ENCODE results near the gene IFITM5. TPM values are rescaled to one million over a fixed set of nuclear protein-coding genes. Genes with fewer than 3 reads are reported as not detected.
"Not testable (repeated sequence)": the region's sequence is repeated elsewhere in the genome, so short reads cannot be mapped to it uniquely, and the experiment has no call there.

Gene IFITM5
- polyA plus RNA-seq, 1 donor = not detected

- no peak for DNase-seq
Observed at GRCh38 chr11:282171-282570, 17.2 kb downstream of the IFITM5 start.

DNA sequence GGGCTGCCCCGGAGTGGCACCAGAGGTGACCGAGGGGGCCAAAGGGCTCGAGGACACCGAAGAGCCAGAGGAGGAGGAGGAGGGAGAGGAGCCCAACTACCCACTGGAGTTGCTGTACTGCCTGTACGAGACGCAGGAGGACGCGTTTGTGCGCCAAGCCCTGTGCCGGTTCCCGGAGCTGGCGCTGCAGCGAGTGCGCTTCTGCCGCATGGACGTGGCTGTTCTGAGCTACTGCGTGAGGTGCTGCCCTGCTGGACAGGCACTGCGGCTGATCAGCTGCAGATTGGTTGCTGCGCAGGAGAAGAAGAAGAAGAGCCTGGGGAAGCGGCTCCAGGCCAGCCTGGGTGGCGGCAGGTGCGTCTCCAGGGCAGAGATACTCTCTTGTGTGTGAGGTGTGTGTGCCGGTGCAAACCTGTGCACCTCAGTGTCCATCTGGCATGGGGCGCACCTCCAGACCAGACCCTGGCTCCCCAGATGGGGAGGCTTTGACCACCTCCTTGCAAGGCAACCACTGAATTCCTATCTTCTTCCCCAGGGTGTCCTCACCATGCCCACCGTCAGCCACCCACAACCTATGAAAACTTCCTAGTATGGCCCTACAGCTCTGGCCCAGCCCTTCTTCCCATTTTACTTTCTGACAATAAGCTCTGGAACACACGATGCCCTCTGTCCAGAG is 17.7 kb downstream of the IFITM5 start:
- DNase-seq = no peak

DNA sequence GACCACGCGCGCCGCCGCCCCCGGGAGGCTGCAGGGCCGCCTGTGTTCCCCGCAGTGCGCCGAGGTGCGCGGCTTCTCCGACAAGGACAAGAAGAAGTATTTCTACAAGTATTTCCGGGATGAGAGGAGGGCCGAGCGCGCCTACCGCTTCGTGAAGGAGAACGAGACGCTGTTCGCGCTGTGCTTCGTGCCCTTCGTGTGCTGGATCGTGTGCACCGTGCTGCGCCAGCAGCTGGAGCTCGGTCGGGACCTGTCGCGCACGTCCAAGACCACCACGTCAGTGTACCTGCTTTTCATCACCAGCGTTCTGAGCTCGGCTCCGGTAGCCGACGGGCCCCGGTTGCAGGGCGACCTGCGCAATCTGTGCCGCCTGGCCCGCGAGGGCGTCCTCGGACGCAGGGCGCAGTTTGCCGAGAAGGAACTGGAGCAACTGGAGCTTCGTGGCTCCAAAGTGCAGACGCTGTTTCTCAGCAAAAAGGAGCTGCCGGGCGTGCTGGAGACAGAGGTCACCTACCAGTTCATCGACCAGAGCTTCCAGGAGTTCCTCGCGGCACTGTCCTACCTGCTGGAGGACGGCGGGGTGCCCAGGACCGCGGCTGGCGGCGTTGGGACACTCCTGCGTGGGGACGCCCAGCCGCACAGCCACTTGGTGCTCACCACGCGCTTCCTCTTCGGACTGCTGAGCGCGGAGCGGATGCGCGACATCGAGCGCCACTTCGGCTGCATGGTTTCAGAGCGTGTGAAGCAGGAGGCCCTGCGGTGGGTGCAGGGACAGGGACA is 18.4 kb downstream of the IFITM5 start:
- DNase-seq = no peak

- no peak for DNase-seq
Observed at GRCh38 chr11:279966-280705, 19.2 kb downstream of the IFITM5 start.

- no peak for DNase-seq
Observed at GRCh38 chr11:279040-279965, 20.0 kb downstream of the IFITM5 start.

GRCh38 chr11:278001-278951 is 21.1 kb downstream of the IFITM5 start, which contains the start of gene NLRP6:
Gene NLRP6, plus strand, starts transcription at chr11:278407. Its CDS starts 163 bp downstream, at chr11:278570.
- DNase-seq = no peak

DNA sequence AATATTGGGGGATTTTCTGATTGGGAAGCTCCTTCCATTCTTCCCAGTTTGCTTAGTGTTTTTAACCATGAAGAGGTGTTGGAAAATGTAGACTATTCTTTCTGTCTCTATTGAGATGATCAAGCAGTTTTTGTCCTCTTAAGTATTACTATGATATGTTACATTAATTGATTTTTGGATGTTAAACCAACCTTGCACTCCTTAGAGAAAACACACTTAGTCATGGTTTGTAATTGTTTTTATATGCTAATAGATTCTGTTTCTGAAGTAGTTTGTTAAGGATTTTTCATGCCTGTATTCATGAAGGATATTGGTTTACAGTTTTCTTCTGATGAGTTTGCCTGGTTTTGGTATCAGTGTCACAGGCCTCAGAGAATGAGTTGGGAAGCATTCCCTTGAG is 23.1 kb downstream of the IFITM5 start:
- DNase-seq = no peak

DNA sequence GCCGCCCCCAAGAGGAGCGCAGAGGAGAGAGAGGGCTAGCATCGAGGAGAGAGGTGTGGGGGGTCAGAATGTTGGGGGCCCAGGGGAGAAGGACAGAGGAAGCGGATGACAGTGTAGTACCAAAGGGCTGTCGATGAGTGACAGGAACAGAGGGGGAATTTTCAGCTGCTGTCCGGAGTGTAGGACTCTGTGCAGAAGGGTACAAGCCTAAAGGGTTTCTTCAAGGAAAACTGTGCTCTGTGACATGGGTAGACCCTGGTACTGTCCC is 26.5 kb downstream of the IFITM5 start:
- DNase-seq = no peak

- DNase-seq = no peak
Observed at GRCh38 chr11:272195-272930, 27.0 kb downstream of the IFITM5 start.

DNA sequence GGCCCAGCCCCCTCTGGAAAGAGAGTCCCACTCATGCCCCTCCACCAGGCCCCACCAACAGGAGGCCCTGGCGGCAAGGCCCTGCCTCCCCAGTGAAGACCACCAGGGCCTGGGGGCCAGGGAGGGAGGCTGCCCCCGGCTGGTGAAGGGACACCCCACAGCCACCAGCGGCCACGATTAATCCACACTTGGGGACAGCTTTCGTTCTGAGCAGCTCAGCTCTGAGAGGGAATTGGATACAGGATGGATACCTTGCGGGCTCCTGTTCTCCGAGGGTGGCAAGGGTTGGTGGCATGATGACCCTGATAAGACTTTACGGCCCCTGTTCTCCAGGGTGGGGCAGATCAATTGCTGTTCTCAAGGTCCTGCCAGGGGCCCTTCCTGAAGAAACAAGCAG is 28.0 kb downstream of the IFITM5 start:
- DNase-seq = no peak

DNA sequence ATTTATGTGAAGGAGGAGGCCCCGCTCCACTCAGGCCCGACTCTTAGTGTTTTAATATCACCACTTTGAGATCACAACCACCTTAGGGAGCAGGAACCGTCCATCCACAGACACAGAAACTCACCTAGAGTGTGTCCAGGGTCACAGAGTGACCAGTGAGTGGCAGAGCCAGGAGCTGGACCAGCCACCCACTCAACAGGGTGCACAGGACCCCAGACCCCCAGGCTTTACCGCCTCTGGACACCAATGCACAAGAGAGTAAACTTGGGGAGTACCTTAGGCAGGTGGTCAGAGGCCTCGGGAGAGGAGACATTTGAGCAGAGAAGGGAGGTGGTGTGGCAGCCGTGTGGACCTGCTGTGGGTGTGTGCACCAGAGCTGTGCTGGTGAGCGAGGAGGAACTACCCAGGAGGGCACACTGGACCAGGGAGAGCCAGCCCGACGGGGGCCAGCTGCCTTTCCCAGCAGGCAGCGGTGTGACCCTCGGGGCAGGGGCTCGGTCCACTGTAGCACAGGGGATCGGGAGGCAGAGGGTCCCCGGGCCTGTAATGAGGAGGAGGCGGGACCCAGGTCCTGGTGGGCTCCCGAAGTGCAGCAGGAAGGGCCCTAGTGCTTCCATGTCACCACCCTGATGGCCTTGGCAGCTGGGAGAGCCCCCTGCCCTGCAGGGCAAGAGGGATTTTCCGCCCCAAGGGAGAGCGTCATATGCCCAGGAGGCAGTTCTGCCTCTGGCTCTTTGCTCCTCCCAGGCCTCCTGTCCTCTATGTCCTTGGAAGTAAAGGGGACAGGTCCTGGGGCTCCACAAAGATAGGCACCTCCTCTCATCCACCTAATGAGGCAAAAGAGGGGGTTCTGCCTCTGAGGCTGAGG is 28.6 kb downstream of the IFITM5 start:
- no peak for DNase-seq

DNA sequence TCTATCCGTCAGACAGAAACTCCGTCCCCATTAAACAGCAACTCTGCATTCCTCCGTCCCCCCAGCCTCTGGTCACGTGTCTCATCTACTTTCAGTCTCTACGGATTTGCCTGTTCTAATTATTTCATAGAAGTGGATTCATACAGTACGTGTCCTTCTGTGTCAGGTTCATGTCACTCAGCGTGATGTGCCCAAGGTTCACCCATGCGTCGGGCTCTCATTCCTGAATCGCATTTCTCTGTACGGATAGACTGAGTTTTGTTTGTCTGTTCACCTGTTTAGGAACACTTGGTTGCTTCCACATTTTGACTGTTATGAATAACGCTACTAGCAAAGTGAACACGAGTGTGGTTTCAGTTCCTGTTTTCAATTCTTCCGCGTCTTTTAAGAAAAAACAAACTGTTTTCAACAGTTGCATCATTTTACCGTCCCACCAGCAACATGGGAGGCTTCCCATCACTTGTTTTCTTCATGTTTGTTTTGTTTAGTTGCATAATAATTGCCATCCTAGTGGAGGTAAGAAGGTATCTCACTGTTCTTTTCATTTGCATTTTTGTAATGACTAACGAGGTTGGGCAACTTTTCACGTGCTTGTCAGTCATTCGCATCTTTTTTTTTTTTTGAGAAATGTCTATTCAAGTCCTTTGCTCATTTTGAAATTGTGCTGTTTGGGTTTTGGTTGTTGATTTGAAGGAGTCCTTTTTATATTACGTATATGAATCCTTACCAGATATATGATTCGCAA is 30.0 kb downstream of the IFITM5 start:
- DNase-seq = peak; percentile 24

DNA sequence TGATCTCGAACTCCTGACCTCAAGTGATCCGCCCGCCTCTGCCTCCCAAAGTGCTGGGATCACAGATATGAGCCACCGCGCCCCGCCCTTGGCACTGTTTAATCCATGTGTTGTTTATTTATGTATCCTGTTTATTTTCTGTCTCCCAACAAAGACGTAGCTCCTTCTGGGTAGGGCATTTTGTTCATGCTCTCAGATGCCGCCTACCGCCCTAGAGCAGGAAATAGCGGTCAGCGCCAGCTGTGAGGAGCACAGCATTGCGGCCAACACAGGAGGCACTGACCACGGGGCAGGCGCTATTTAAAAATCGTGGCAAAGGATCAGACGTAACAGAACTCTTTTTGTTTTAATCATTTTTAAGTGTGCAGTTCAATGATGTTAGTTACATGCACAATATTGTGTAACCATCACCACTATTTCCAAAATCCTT is 30.6 kb downstream of the IFITM5 start:
- DNase-seq = not testable (repeated sequence)

DNA sequence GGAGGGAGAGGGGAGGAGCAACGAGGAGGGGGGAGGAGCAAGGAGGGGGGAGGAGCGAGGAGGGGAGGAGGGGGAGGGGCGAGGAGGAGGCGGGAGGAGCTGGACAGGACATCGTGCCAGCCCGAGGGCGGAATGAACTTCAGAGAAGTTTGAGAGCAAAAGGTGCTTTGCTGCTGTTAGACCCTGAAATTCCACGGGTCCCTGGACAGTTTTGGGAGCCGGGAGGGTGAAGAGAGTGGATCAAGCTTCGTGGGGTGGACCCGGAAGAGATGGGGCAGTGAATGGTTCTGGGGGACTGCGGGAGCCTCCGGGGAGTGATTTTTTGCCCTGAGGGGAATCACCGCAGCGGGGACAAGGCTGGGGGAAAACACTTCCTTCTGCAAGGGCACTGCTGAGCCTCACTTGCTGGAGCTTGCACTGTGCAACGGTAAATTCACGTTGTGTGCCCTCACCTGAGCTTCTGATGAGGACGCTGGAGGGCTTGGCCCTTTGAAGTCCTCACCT is 31.8 kb downstream of the IFITM5 start:
- DNase-seq = no peak

GRCh38 chr11:266676-267439 is 32.5 kb downstream of the IFITM5 start:
- no peak for DNase-seq

GRCh38 chr11:261624-262023 is 37.7 kb downstream of the IFITM5 start:
- DNase-seq = no peak

DNA sequence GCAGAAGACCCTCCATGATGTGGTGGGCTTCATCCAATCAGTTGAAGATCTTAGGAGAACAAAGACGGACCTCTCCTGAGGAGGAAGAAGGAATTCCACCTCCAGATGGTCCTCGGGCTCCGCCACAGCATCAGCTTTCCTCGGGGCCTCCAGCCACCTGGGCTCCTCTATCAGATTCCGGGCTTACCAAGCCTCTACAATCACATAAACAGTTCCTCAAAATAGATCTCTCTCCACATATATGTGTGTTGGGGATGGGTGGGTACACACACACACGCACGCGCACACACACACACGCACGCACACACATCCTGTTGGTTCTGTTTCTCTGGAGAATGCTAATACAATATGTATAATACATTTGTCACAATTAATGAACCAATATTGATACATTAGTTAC is 39.9 kb downstream of the IFITM5 start:
- DNase-seq = no peak

Data from hindlimb muscle (tissue), 1 donor.